GM18861 (cell line): ENCODE measurements around the gene ZNF518B.
"Not testable (repeated sequence)": the region's sequence is repeated elsewhere in the genome, so short reads cannot be mapped to it uniquely, and the experiment has no call there.

Source experiments
- ATAC-seq: cut with Tn5 transposase; IDR thresholded peaks from one replicate; pipeline ENCODE4 v1.9.1; 2021; ENCODE audit not compliant: unreplicated experiment

Gene ZNF518B

GRCh38 chr4:10456595-10457254 is 501 bp downstream of the ZNF518B start:
- ATAC-seq: peak; percentile 33

GRCh38 chr4:10456260-10456594 is 999 bp downstream of the ZNF518B start:
- no peak for ATAC-seq

GRCh38 chr4:10455133-10455532 is 2.1 kb downstream of the ZNF518B start:
- no peak for ATAC-seq

DNA sequence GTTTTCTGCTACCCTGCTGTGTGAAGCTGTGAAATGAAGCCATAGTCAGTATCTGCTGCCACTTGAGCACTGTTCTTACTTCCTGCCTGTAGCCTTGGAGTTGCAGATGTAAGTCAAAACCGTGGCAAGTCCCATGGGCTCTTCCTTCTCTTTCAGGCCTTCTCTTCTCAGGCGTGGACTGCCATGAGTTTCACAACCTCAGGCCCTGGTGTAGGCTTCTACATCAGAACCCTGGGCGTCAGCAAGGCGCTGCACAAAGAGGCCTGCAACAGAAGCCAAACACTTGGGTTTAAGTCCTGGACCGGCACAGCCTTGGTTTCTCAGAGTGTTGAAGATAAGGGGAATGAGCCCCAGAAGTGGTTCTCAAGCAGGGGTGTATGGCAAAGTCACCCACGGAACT is 2.5 kb downstream of the ZNF518B start:
- ATAC-seq: no peak

DNA sequence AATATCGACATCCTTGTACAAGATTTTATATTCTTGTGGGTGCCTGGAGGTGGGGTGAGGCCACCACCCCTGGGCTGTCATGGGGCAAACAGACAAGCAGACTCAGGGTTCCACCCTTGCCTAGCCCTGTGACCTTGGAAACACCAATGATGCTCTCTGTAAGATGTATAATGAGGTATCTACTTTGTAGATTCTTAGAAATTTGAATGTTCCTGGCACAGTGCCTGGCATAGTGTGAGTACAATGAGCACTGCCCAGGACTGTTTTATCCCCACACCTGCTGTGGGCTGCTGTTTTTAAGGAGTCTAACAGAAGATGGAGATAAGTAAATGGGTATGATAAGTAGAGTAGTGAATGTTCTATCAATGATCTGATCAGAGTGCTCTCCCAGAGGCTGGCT is 3.1 kb downstream of the ZNF518B start:
- ATAC-seq: no peak

DNA sequence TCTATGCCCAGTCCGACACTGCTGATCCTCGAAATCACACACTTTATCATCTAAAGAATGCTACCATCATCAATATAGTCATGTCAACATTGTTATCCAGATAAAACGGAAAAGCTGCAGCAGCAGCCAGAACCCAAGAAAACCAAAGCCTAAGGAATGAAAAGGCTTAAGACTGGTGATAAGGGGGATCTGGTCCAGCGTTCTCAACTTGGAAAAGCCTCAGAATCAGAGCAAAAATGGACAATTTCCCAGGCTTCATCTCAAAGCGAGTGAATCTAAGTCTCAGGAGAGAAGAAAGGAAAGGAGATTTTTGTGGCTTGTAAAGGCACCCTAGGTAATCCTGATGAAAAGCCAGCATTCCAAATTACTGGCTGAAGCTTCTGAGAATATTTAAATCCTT is 8.2 kb downstream of the ZNF518B start:
- no peak for ATAC-seq

- no peak for ATAC-seq
Measured at GRCh38 chr4:10442976-10443375, 14.2 kb downstream of the ZNF518B start.

GRCh38 chr4:10441512-10441911 is 15.7 kb downstream of the ZNF518B start:
- ATAC-seq: no peak

DNA sequence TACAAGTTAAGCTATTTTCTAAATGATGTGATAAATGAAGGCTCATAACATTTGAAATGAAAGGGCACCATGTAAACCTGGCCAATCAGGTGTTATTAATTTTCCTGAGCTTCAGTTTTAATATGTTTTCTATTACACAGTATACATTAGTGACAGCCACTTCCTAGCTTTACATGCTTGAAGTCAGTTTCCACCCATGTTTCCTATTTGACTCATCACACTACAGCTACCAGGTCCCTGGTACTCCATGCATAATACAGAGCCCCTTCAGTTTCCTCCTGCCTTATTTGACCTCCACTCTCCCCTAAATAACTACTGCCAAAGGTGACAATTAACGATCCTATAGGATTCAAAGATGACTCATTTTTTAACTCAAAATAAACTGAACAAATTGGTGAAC is 18.3 kb downstream of the ZNF518B start:
- ATAC-seq: peak; percentile 76

DNA sequence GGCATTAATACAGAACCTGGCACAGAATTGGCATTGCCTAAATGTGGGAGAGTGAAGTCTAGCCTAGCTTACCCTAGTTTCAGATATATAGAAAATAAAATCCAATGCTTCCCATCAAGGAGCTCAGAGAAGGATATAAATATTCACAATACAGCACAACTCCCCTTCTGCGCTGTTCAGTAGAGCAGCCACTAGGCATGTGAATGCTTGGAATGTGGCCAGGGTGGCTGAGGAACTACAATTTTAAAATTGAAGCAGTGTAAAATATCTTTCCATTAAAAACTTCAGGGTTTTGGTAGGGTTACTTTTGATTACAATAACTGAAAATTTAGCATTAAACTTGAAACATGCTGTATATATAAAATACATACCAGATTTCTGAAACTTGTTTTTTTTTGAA is 19.5 kb downstream of the ZNF518B start:
- ATAC-seq: no peak

DNA sequence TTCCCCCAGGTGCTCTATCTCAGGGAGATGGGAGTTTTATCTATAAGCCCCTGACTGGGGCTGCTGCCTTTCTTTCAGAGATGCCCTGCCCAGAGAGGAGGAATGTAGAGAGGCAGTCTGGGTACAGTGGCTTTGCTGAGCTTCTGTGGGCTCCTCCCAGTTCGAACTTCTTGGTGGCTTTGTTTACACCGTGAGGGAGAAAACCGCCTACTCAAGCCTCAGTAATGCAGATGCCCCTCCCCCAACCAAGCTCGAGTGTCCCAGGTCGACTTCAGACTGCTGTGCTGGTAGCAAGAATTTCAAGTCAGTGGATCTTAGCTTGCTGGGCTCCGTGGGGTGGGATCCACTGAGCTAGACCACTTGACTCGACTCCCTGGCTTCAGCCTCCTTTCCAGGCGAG is 29.5 kb downstream of the ZNF518B start:
- ATAC-seq: not testable (repeated sequence)

DNA sequence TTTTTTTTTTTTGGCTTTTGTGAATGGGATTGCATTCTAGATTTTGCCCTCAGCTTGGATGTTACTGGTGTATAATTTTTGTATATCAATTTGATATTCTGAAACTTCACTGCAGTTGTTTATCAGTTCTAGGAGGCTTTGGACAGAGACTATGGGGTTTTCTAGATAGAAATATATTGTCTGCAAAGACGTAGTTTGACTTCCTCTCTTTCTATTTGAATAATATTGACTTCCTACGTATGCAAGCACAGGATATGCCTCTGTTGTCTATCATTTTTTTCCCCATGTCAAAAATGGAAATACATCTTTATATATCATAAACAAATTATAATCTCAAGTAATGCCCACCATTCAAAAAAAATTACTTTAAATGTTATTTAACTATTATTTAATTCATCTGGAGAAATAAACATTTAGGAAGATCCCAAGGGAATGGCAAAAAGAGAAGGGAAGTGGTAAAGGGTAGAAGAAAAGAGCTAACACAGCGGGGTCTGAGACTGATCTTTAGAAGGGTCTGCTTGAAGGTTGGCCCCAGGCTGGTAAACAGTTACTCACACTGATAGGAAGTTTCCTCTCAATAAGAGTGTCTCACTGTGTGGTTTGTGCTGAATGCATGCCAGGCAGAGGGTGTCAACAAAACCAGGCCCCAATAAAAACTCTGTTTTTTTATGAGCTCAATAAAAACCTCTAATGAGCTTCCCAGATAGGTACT is 35.7 kb downstream of the ZNF518B start:
- no peak for ATAC-seq

DNA sequence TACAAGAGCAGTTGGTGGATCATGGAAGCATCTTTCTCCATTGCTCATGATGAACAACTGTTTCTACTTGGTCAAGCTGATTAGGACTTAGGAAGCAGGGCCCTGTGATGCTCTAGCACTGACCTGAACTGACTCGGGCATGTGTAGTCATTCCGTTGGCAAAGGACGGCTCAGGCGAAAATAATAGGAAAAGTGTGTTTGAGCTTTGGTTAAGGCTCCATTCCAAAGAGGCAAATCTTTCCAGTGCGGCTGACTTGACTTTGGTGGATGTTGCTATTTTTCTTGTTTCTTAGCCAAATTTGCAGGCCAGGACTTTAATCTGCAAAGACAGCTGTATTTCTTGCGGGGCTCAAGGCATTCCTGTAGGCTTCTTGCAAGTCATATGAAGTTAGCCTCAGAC is 39.5 kb downstream of the ZNF518B start:
- no peak for ATAC-seq

GRCh38 chr4:10416441-10416840 is 40.8 kb downstream of the ZNF518B start:
- no peak for ATAC-seq

GRCh38 chr4:10413177-10413576 is 44.0 kb downstream of the ZNF518B start:
- ATAC-seq: peak; percentile 98

GRCh38 chr4:10405672-10406071 is 51.6 kb downstream of the ZNF518B start:
- no peak for ATAC-seq

GRCh38 chr4:10403633-10404445 is 53.4 kb downstream of the ZNF518B start:
- no peak for ATAC-seq

DNA sequence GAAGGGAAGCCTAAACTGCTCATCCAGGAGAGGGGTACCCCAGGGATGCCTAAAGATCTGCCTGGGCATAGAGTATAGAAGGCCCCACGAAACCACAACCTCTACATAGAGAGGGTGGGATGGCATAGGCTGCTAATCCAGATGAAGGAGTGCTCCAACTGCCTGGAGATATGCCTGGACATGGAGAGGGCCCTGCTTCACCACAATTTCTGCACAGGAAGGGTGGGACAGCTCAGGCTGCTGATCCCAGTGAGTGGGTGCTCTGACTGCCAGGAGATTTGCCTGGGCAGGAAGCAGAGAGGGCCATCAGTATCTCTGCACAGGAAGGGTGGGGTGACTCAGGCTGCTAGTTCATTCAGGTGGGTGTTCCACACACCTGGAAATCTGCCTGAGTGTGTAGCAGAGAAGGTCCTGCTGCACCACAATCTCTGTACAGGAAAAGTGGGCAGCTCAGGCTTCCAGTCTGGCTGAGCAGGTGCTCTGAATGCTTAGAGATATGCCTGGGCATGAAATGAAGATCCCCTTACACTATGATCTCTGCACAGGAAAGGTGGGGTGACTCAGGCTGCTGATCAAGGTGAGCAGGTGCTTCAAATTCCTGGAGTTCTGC is 61.1 kb downstream of the ZNF518B start:
- ATAC-seq: no peak
